ENCODE measurements around the gene OR1J2. TPM values are rescaled to one million over a fixed set of nuclear protein-coding genes. Genes with fewer than 3 reads are reported as not detected.

OR1J2 gene
- total RNA-seq, 3 donors from 2014 or later = not detected

DNA sequence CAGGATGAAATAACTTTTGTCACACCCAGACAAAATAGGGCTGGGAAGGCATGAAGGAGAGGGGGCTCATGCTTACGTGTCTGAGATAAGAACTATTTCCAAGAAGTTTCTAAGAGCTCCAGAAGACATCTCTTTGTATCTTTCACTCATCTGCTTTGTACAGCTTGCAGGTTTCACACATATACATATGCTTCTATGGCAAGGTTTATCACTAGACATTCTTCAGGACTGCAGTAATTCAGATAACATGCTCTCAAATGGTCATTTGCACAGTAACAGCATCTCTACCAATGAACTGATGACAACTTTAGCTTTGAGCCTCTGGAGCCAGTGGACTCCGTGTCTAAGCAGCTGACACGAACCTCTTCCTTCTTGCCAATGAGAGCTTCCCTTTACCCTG is 36.0 kb upstream of the OR1J2 start:
- no peak for DNase-seq
- Histone ChIP-seq H3K36me3 (ENCODE audit: low read depth) (no peaks in the 10 kb centered on the region), H3K9me3 (no peaks in the 10 kb centered on the region), H3K4me1 (ENCODE audit: low read depth) (no peaks in the 10 kb centered on the region), H3K4me3 (no peak overlapping the region)
- intact Hi-C loops (cut with DNase I, micrococcal nuclease) = no loop called here
- TF ChIP-seq, protein P1, sequence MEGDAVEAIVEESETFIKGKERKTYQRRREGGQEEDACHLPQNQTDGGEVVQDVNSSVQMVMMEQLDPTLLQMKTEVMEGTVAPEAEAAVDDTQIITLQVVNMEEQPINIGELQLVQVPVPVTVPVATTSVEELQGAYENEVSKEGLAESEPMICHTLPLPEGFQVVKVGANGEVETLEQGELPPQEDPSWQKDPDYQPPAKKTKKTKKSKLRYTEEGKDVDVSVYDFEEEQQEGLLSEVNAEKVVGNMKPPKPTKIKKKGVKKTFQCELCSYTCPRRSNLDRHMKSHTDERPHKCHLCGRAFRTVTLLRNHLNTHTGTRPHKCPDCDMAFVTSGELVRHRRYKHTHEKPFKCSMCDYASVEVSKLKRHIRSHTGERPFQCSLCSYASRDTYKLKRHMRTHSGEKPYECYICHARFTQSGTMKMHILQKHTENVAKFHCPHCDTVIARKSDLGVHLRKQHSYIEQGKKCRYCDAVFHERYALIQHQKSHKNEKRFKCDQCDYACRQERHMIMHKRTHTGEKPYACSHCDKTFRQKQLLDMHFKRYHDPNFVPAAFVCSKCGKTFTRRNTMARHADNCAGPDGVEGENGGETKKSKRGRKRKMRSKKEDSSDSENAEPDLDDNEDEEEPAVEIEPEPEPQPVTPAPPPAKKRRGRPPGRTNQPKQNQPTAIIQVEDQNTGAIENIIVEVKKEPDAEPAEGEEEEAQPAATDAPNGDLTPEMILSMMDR (IDR thresholded peaks at IDR 0.05) = no peak
- ATAC-seq = no peak

DNA sequence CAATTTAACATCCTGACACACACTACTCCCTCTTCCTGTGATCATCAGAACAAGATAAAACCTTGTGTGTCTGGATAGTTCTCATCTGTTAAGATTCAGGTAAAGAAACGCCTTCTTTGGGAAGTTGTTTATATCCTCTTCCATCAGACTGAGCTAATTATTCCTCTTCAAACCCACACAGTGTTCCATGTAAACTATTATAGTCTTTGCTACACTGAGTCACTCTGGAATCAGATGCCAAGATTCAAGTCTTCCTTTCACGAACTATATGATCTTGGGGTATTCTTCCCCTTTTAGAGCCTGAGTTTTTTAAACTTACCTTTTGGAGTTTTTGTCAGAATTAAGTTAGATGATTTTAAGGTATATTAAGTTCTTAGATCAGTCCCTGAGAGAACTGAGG is 34.9 kb upstream of the OR1J2 start:
- no peaks in the 10 kb centered on the region for H3K4me1 ChIP-seq (ENCODE audit: low read depth)
- no peaks in the 10 kb centered on the region for H3K36me3 ChIP-seq (ENCODE audit: low read depth)
- no peak for ATAC-seq
- DNase-seq = no peak
- no peaks in the 10 kb centered on the region for H3K9me3 ChIP-seq
- TF ChIP-seq, protein P1 (IDR thresholded peaks at IDR 0.05) = no peak
- intact Hi-C loops (cut with DNase I, micrococcal nuclease) = no loop called here
- H3K4me3 ChIP-seq = no peak overlapping the region

GRCh38 chr9:122477346-122477745 is 33.3 kb upstream of the OR1J2 start:
- Histone ChIP-seq H3K36me3 (ENCODE audit: low read depth) (no peaks in the 10 kb centered on the region), H3K9me3 (no peaks in the 10 kb centered on the region), H3K4me3 (no peak overlapping the region), H3K4me1 (ENCODE audit: low read depth) (no peaks in the 10 kb centered on the region)
- no peak for ATAC-seq
- DNase-seq = no peak
- TF ChIP-seq, protein P1 (IDR thresholded peaks at IDR 0.05) = no peak
- intact Hi-C loops (cut with DNase I, micrococcal nuclease) = no loop called here

- H3K4me3 ChIP-seq = no peak within 1 kb of the TSS
- no peak for ATAC-seq
- H3K4me1 ChIP-seq (ENCODE audit: low read depth) = no peaks in the 10 kb centered on the region
- TF ChIP-seq, protein P1 (IDR thresholded peaks at IDR 0.05) = no peak
- intact Hi-C loops (cut with DNase I, micrococcal nuclease) = no loop called here
- DNase-seq = no peak
- no peaks in the 10 kb centered on the region for H3K9me3 ChIP-seq
- H3K36me3 ChIP-seq (ENCODE audit: low read depth) = no peaks in the 10 kb centered on the region
Observed at GRCh38 chr9:122477826-122478225, 32.8 kb upstream of the OR1J2 start, which contains the start of gene OR1J1. OR1J1 (minus strand) TSS chr9:122477926; CDS start chr9:122477926, 0 bp downstream.

DNA sequence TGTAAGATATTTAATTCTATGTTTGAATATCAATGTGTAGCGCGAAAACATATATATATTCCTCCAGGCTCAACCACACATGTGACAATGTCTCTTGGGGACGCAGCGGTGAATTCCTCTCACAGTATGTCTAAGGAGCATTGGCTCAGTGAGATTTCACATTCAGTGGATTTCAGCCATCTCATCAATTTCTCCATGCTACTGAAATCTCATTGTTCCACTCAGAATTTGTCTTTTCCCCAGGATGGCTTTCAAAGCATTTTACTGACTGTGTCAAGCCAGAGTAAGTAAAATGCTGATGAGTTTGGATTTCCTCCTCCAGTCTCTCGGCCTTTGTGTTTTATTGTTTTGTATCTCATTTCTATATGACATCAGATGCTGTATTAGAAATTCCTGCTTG is 31.5 kb upstream of the OR1J2 start:
- DNase-seq (no peak), ATAC-seq (no peak)
- no peaks in the 10 kb centered on the region for H3K36me3 ChIP-seq (ENCODE audit: low read depth)
- TF ChIP-seq, protein P1 (IDR thresholded peaks at IDR 0.05) = no peak
- intact Hi-C loops (cut with DNase I, micrococcal nuclease) = no loop called here
- H3K9me3 ChIP-seq = no peaks in the 10 kb centered on the region
- H3K4me3 ChIP-seq = no peak overlapping the region
- no peaks in the 10 kb centered on the region for H3K4me1 ChIP-seq (ENCODE audit: low read depth)

- DNase-seq = peak in 1 of 3 donors; percentile 14
- TF ChIP-seq, protein P1 (IDR thresholded peaks at IDR 0.05) = peak; percentile 79
- intact Hi-C loops (cut with DNase I, micrococcal nuclease) = loop anchor here in 1 of 2 donors (10.0 kb wide), 1 partner anchor 276 kb away; no protein-coding TSS in a partner anchor
- peak; percentile 55 for ATAC-seq
- H3K9me3 ChIP-seq = no peaks in the 10 kb centered on the region
- H3K36me3 ChIP-seq (ENCODE audit: low read depth) = no peaks in the 10 kb centered on the region
- H3K4me3 ChIP-seq = no peak overlapping the region
- H3K4me1 ChIP-seq (ENCODE audit: low read depth) = no peaks in the 10 kb centered on the region
Observed at GRCh38 chr9:122498883-122499288, 11.7 kb upstream of the OR1J2 start.

Measured in mucosa of descending colon (tissue), 3 donors.